Stimulated activated CD8-positive, alpha-beta memory T cell treated with anti-CD3 and anti-CD28 coated beads, Interleukin-2, amount 100 ng/mL, for 1 hour (primary cell): ENCODE data around the gene NPAS2.

Source experiments
- DNase-seq, 2 donors: peaks; one replicate each; pipeline ENCODE4 v3.0.0-alpha.2; 2020; ENCODE audit warnings: low read depth in 2 of 2

NPAS2 gene

DNA sequence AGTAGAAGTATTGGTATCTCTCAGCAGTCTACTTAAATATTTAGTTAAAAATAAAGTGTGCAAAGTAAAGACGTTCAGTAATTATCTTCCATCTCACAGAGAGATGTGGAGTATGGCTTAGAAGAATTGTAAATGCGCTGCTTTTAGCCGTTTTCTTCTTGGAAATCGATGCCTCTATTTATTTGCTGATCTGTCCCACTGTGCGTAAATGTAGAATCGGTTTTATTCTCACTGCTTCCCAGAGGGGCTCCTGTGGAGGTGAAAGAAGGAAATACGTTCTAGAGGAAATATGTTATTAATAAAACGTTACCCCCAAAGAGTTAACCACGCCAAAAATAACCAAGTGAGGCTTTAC, 1.9 kb downstream of the NPAS2 start:
- no peak for DNase-seq

DNA sequence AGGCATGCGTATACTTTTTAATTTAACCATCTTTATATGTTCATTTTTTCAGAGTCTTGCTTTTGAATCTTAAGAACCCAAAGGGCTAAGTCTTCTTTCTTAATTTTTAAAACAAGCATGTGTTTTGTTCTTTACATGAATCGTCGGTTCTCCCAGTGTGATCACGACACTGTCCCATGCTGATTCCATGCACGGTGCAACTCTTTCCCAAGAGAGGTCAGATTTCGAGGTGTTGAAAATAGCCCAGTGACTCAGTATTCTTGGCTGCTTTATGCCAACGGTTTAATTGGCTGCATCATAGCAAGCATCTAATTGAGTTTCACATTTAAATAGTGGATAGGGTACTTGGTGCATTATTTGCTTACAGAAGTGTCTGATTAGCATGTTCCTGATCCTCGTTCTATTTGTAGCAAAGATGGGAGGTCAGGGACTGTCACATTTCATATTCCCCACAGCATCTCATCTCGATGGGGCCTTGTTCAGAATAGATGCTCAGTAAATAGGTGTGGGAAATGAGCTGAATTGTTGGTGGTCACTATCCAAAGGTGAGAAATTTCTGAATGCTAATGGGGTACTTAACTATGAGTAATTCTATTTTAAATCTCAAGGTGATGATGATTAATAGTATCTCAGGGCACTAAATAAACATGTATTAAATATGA, 2.8 kb downstream of the NPAS2 start:
- DNase-seq, result no peak

DNA sequence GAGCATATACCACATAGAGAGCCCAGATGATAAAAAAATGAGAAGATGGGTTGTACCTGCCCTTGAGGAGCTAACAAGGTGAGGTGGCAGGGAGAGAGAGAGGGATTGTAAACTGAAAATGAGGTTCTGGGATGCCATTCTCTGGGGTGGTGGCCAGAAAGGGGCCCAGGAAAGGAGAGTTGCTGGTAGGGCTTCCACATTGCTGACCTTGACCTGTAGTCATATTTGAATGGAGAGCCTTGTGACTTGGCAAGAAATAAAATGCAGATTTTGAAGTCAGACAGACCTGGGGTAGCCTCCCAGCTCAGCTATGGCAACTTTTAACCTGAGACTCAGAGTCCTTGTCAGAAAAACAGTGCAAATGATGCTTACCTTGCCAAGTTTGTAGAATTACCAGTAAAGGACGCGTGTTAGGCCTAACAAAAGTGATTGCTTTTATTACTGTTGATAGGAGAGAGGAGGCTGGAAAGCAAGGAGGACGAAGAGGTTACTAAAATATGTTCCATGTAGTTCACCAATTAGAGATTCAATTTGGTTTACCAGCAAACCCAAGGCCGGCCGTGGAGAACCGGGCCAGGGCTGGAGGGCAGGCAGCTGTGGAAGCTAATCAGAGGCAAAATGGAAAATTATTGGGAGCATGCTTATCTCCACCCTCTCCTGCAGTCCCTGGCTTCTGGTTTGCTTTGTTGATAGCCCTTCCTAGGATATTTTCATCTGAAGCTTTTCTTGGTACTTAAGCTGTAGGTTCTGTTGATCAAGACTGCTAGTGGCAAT, 3.9 kb downstream of the NPAS2 start:
- DNase-seq, result no peak

DNA sequence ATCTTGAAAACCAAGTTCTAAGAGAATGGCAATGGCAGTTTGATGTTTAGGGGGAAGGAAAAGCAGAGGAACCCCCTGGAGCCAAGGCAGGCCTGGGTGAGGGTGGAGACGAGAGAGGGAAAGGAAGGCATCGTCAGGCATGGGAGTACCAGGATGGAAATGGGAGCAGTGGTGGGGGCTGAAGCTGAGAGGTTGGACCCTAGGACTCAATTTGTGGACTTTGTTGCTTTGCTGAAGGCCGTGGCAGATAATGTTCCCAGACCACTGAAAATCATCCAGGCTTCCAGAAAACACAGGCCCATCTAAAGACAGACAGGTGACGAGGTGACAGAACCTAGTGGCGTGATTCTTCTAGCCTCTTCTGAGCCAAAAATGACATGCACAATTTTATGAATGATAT, 4.9 kb downstream of the NPAS2 start:
- no peak for DNase-seq

DNA sequence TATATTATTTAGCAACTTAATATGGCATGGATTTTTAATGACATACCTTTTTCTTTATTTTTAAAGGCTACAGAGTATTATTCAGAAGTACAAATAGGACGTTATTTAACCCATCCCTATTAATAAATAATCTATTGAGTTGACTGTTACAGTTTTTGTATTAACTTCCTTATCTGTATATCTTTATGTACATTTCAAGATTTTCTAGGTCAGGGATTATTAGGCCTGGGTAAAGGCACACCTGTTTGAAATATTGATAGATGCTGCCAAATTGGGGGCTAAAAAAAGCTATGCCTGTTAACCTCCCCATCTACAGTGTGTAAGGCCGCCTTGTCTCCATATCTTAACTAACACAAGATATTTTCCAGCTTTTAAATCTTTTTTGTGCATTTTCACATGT, 6.6 kb downstream of the NPAS2 start:
- DNase-seq, result no peak

DNA sequence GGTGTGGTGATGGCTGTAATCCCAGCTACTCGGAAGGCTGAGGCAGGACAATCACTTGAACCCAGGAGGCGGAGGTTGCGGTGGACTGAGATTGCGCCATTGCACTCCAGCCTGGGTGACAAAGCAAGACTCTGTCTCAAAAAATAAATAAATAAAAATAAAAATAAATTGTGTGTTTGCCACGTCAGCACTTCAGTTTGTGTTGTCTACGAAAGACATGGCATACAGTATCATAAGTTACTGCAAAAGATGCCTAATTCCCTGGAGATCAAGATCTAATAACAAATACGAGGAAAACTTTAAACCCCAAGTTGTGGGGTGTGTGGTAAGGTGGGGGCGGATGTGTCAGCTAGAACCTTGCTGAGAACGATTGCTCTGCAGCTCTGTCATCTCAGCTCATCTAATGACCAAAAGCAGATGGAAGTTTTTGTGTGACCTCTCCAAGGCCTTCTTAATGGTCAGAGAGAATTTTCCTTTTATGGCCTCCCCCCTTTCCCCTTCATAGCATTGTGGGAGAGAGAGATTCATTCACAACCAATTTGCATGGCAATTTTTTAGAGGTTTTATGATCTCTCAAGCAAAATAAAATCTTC, 11.3 kb downstream of the NPAS2 start:
- no peak for DNase-seq

DNA sequence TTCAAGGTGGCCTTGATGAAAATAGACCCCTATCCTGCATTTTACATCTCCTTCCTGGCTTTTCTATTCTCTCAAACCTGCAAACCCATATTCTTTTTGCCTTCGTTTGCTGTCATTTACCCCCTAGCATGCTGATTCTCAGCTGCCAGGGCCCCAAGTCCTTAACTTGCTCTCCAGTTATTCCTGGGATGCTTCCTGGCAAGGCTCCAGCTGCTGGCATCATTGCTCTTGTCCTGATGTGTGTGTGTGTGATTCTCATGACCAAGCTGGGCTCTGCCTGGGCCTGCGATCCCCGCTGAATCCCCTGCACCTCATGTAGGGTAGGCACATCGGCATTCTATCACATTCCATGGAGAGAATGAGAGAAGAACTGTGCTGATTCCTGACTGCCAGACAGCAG, 11.9 kb downstream of the NPAS2 start:
- DNase-seq, result no peak

DNA sequence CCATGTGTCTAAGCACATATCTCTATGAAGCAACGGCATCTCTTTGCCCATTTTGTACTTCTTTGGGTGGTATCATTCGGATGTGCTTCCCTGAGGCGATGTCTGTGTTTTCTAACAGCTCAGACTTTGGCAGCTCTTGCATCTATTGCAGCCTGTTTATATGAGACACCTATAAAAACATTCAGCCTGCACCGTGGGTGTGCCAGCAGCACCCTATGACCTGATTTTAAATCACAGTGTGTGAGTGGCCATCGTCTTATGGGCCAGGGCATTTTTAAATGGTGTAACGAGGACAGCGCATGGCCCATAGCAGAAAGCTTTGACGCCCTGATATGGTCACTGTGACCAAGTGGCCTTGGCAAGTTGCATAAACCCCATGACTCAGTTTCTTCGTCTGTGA, 12.9 kb downstream of the NPAS2 start:
- DNase-seq, result no peak

DNA sequence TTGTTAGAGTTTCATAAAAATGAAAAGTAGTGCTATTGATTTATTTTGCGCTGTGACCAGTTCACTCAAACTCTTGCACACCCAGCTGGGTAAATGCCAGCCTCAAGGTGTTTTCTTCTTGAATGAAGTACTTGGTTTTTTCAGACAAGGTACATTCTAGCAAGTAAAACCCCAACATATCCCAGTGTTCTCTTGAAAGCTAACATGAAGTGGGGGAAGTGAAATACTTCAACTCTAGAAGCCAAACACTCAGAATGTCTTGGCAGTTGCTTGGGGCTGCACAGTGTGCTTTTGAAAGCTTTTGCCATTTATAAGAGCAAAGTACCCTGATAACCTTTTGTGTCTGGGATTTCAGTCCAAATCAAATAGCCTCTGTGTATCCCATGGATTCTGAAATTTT, 13.4 kb downstream of the NPAS2 start:
- DNase-seq, result no peak

DNA sequence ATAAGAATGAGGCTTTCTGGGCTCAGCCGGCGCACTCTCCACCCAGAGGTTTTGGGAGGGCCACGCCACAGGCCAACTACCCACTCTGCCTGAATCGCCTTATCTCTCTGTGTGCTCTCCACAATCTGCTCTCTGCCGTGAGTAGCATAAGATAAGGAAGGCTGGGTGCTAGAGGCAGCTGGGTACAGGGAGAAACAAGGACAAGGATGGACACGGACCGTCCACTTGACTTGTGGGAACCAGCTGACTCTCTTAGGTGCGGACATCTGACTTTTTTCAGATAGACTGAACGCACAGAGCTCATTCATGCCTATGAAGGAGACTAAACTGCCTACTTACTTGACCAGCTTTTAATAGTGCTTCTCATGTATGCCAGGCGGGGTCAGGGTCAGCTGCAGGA, 14.3 kb downstream of the NPAS2 start:
- no peak for DNase-seq

DNA sequence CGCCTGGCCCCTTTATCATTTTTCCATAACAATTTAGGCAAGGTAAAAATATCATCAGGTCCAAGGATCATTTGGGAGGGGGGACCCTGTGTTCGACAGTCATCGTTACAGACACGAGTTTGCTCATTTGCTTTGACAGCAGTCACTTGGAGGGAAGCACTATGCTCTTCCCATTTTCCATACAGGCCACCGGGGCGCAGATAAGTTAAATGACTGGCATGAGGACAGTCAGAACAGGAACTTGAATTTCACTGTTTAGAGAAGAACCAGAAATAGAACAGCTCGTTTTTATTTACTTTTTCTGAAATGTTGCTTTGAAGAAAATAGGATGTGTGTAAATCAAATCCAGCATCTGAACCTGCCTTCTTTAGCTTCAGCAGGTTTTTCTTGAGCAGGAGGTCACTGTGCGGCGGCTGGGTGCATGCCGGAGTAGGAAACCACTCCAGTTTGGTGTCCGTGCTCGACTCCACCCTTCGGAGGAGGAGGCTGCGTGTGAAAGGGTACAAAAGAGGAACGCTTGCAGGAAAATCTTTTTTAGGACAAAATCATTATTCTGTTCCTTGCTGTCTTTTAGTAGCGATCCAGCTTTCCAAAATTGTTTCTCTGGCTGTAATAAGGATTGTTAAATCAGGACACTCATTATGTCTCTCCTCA, 15.2 kb downstream of the NPAS2 start:
- no peak for DNase-seq

DNA sequence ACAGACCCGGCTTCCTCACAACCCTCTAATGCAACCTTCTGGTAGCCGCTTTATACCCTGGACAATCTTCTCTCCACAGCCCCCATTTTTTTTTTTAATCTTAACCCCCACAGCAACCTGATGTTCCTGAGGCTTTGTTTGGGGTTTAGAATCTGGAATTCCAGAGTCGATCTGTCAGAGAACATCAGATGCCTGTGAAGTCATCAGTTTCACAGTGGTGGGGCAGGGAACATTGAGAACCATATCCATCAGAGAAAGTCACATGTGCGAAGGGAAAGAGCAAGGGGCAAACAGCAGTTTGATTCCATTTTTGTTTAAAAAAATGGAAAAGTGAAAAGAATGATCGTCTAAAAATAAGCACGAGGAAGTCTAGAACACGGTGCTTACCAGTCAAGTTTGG, 20.6 kb downstream of the NPAS2 start:
- no peak for DNase-seq

DNA sequence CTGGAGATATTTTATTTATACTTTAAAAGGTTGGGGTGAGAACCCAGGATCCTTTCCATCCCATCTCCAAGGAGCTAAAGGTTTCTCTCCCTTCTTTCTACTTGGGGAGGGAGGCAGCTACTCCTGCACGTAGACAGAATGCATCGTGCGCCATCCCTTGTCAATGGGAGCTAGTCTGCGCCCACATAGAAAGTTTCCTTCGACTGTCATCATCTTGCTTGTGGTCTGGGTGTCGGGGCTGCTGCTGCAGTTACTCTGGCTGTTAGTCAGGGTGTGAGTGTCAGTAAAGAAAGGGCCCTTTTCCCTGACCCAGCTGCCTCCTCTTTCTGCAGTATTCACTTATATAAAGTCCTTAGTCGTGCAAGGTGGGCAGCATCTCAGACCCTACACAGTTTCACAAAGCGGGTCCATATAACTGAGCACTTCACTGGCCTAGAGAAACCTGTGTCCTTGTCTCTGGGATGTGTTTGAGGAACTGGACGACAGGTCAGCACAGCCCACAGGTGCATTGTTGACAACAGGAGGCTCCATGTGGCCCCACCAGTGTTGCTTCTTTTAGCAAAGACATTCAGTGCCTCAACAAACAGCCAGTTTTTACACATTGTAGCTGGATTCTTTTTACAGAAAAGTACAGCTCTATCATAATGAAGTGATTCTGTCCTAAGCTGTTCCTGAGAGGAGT, 22.4 kb downstream of the NPAS2 start:
- DNase-seq, result no peak

DNA sequence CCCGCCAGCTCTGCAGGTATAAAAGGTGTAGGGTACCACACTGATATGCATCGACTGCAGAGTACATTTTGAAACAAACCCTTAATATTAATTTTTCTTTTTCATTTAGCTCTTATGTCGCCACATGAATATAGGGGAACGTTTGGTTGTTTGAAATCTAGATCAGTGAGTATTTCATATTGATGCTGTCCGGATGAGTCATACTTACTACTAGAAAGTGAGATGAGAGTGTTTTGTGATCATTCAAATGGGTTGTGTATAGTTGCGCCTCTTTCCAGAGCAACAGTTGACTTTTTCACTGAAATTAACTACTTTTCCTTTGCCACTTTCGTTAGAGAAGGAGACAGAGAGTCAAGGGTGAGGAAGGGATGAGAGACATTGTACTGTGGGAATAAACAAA, 24.6 kb downstream of the NPAS2 start:
- DNase-seq, result no peak

DNA sequence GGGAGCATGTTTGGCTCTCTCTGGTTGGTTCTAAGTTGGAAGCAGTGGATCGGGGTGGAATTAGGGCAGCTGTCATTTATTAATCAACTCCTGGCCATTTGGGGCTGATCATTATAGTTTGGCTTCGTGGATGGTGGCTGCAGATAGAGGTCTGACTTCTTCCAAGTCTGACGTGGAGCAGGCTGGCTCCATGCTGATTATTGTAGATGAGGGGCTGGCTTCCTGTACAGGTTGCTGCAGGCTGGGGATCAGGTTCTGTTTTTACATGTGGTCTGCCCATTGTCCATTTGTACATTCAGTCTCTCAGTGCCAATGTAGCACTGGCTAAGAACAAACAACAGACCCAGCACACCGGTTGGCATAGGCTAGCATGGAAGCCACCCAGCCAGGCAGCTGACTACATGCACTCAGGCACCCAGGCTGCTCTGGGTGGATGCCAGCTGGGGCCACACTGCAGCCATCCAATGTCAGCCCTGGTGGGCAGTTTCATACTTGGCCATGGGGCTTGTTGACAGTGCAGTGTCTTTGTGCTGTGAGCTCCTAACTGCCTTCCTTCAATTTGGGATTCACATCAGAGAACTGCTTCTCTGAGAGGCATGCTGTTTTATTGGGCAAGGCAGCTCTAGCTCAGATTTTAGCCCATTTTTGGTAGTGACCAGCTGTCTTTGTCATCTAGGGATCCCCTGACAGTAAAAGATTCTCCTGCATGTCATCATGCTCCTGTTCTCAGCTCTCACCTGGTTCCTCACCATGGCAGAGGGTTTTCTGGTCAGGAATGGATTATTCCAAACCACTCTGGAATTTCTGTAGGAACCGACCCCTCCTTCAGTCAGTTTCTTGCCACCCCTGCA, 25.4 kb downstream of the NPAS2 start:
- DNase-seq, result no peak

DNA sequence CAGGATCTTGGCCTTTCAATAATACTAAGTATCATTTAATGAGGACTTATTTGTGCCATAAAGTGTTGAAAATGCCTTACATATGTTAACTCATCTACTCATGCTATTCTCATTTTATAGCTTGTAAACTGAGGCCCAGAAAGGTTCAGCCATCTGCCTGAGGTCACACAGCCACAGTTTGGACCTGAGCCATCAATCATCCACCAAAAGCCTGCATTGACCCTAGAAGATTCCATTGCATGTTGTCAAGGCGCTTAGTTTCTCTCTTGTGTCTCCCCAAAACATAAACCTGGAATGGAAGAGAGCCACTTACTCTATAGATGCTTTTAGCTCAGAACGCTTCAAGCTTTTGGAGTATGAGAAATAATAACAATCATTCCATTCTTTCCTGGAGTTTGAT, 26.8 kb downstream of the NPAS2 start:
- no peak for DNase-seq

DNA sequence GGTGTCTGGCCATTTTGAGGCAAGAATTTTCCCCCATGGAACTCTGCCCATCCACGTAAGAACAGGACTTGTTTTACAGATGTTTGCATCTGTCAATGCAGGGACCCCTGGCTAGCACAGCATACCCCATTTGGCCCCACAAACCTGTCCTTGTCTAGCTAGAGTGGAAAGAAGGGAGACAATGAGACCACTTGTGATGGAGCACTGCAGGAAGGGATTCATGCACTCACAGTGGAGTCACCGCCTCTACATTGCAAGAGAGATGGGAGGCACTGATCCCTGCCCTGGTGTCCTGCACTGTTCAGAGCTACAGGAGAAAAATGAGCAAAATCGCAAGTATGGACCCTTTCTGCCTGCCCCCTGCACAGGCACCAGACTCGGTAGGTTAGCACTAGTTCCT, 32.5 kb downstream of the NPAS2 start:
- DNase-seq, result no peak

DNA sequence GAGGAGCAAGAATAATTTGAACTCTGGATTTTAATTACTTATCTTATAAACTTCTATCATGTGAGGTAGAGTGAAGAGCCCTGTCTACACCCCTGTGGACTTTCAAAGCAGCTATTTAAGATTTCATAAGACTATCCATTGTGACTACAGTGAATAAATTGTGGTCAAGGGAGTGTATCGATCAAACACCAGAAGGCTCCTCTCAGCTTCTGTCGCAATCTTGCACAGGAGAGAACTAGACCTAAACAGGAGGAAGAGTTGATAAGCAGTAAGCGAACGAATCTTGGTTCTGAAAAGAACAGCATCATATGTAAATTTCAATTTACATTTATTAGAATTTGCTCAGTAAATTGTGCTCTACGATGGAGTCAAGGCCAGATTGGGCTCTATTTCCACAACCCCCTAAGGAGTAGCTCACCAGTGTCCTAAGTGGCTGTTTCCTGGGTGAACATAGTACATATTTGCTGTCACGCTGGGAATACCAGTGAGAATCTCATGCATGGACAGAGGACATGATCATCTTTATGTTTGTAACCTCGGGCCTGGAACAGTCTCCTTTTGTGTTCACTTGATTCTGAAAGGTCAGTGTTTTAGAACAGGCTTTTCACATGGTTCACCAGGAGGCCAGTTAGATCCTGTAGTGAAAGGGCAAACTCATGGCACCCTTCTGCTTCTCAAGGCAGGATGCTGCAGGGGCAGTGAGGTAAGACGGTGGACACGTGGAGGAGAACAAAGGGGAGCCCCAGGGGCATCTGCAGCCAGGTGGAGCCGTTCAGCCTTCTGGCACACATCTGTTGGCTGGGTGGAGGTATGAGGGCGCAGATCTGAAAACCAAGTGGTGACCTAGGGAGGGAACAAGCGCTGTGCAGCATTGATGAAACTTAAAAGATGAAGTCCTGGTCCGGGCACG, 33.3 kb downstream of the NPAS2 start:
- no peak for DNase-seq

DNA sequence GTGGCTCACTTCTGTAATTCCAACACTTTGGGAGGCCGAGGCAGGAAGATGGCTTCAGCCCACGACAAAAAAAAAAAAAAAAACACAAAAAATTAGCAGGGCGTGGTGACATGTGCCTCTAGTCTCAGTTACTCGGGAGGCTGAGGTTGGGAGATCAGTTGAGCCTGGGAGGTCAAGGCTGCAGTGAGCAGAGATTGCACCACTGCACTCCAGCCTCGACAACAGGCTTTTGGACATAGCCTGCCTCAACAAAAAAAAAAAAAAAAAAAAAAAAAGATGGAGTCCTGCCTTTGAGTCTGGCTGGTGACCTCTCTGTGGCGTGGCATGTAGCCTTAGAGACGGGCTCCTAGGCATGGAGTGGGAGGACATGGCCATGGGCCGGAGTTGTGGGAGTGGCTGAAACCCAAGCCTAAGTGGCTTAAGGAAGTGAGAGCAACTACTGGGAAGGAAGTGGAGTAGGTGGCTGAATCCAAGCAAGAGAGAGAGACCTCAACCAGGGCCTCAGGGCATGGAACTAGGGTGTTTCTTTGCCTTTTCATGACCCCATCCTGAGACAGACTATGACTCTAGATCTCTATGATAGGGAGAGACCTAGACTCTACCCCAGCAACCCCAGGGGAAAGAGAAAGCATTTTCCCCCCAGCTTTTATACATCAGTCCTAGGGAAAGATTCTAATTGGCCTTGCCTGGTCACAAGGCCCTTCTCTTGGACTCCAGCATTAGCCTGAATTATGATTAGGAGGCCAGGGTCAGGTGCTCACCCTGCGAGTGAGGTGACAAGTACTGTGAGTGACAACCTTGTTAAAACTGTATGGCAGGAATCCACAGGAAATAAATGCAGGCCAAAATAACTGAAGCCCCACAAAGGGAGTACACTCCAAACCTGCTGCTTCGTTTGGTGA, 34.2 kb downstream of the NPAS2 start:
- DNase-seq, result no peak
